PFSK-1 (cell line): Measurements from ENCODE around the gene RER1.

Source experiments
- POLR2AphosphoS5 ChIP-seq: IDR thresholded peaks from 2 replicates; pipeline ENCODE4 v1.6.1; 2012; ENCODE audit warnings: low read depth, mild to moderate bottlenecking, control low read depth, low read length, moderate library complexity
- SIN3A ChIP-seq: IDR thresholded peaks from 2 replicates; pipeline ENCODE4 v1.6.1; 2012; ENCODE audit warnings: mild to moderate bottlenecking, low read length, moderate library complexity, borderline replicate concordance; ENCODE audit not compliant: insufficient read depth
- TAF1 ChIP-seq: IDR thresholded peaks from 2 replicates; pipeline ENCODE4 v1.6.1; 2012; ENCODE audit warnings: low read length, control low read depth, borderline replicate concordance; ENCODE audit not compliant: insufficient read depth
- TF ChIP-seq, protein P1 (sequence below), 2 experiments: IDR thresholded peaks; 2 replicates each; pipeline versions ENCODE4 v1.6.1 to v1.8.0; 2011 to 2012; ENCODE audit warnings: low read depth in 2 of 2, low read length in 2 of 2, control low read depth in 1 of 2, inconsistent platforms in 1 of 2, mild to moderate bottlenecking in 1 of 2, moderate library complexity in 1 of 2; ENCODE audit not compliant: insufficient read depth in 1 of 2

DNA sequence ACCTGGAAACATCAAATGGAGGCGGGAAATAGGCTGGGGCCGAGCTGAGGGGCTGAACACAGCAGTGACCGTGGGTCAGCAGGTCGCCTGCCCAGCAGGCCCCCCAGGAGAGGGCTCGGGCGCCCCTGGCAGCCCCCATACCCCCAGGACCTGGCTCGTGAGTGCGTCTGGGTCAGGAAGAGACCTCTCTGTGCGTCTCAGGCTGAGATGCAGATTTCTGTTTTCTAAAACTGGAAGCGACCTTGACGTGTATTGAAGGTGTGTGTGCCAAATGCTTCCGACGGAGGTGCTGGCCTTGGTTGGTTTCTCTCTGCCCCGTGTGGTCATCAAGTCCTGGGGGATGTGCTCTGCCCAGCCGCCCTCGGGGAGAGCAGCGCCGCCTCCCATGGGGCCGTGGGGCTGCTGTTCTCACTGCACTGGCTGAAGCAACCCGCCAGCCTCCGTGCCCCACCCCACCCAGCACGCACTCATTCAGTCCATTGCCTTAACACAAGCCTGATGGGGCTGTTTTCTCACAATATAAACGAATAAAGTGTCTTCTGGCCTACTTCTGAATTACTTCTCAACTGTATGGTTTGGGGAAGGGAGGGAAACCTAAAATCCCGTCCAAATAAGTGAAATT is 13.4 kb downstream of the RER1 start:
- TF ChIP-seq POLR2AphosphoS5 (peak; percentile 55; the same call in 1 of the 2 replicates), TAF1 (no peak), SIN3A (no peak)
- TF ChIP-seq, protein P1, sequence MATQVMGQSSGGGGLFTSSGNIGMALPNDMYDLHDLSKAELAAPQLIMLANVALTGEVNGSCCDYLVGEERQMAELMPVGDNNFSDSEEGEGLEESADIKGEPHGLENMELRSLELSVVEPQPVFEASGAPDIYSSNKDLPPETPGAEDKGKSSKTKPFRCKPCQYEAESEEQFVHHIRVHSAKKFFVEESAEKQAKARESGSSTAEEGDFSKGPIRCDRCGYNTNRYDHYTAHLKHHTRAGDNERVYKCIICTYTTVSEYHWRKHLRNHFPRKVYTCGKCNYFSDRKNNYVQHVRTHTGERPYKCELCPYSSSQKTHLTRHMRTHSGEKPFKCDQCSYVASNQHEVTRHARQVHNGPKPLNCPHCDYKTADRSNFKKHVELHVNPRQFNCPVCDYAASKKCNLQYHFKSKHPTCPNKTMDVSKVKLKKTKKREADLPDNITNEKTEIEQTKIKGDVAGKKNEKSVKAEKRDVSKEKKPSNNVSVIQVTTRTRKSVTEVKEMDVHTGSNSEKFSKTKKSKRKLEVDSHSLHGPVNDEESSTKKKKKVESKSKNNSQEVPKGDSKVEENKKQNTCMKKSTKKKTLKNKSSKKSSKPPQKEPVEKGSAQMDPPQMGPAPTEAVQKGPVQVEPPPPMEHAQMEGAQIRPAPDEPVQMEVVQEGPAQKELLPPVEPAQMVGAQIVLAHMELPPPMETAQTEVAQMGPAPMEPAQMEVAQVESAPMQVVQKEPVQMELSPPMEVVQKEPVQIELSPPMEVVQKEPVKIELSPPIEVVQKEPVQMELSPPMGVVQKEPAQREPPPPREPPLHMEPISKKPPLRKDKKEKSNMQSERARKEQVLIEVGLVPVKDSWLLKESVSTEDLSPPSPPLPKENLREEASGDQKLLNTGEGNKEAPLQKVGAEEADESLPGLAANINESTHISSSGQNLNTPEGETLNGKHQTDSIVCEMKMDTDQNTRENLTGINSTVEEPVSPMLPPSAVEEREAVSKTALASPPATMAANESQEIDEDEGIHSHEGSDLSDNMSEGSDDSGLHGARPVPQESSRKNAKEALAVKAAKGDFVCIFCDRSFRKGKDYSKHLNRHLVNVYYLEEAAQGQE (IDR thresholded peaks at IDR 0.05; ENCODE audit: insufficient read depth in 1 of 2, low read depth in 2 of 2, low read length in 2 of 2), result no peak
